Esophagus squamous epithelium (tissue), 4 donors: Measurements from ENCODE around the gene RCOR3.

Source experiments
- POLR2A ChIP-seq, 4 donors: fragments of 450-650 bp; IDR thresholded peaks; one replicate each; pipeline ENCODE4 v1.6.1; 2017; ENCODE audit warnings: antibody characterized with exemption in 4 of 4, mild to moderate bottlenecking in 4 of 4, moderate library complexity in 3 of 4
- TF ChIP-seq, protein P1 (sequence below), 6 experiments: fragments of 450-650 bp in 4 of 6; fragments of 200-600 bp in 2 of 6; sonication (generic) in 2 of 6; IDR thresholded peaks; one replicate each; pipeline ENCODE4 v1.5.1; 2016 to 2019; ENCODE audit warnings: antibody characterized with exemption in 6 of 6, mild to moderate bottlenecking in 4 of 6, moderate library complexity in 4 of 6

DNA sequence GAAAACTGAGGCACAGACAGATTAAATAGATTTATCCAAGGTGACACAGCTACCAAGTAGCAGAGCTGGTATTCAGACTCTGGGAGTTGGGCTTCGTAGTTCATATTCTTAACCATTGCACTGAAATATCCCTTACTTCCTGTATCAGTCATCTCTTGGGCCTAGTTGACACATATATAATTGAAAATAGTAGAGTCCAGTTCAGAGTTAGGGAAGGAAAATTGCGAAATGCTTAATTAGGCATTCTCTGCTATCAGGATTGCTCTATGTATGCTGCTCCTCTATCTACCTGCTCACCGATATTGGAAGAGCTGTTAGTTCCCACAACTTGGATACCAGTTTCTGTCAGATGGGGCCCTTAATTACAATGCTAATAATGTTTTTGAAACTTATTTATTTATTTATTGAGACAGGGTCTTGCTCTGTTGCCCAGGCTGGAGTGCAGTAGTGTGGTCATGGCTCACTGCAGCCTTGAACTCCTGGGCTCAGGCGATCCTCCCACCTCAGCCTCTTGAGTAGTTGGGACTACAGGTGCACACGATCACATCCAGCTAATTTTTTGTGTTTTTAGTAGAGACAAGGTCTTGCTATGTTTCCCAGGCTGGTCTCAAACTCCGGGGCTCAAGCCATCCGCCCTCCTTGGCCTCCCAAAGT lies 8.2 kb downstream of the RCOR3 start:
- TF ChIP-seq, protein P1, sequence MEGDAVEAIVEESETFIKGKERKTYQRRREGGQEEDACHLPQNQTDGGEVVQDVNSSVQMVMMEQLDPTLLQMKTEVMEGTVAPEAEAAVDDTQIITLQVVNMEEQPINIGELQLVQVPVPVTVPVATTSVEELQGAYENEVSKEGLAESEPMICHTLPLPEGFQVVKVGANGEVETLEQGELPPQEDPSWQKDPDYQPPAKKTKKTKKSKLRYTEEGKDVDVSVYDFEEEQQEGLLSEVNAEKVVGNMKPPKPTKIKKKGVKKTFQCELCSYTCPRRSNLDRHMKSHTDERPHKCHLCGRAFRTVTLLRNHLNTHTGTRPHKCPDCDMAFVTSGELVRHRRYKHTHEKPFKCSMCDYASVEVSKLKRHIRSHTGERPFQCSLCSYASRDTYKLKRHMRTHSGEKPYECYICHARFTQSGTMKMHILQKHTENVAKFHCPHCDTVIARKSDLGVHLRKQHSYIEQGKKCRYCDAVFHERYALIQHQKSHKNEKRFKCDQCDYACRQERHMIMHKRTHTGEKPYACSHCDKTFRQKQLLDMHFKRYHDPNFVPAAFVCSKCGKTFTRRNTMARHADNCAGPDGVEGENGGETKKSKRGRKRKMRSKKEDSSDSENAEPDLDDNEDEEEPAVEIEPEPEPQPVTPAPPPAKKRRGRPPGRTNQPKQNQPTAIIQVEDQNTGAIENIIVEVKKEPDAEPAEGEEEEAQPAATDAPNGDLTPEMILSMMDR (IDR thresholded peaks at IDR 0.05), result no peak
- TF ChIP-seq POLR2A (IDR thresholded peaks at IDR 0.05), result no peak
